Body of pancreas (tissue), 4 donors: Measurements from ENCODE around the gene ROBO1. TPM values are rescaled to one million over a fixed set of nuclear protein-coding genes. Genes with fewer than 3 reads are reported as not detected.

Experiments used
- ATAC-seq: fragments of 150-250 bp; one replicate; pipeline ENCODE4 v1.9.1; 2016
- DNase-seq, 4 donors: peaks; one replicate each; pipeline ENCODE4 v3.0.0-alpha.2; 2019
- H3K27ac ChIP-seq, 4 donors: fragments of 200-600 bp; sonication (generic); 1 replicate in 3 of 4; 2 replicates in 1 of 4; pipeline versions ENCODE4 v1.5.1 to v1.6.1; 2016 to 2019; ENCODE audit warnings: mild to moderate bottlenecking in 1 of 4, mixed read lengths in 1 of 4, moderate library complexity in 1 of 4
- H3K27me3 ChIP-seq, 2 donors: fragments of 200-600 bp; sonication (generic); one replicate each; pipeline ENCODE4 v1.6.0; 2016; ENCODE audit warnings: mild to moderate bottlenecking in 1 of 2
- H3K36me3 ChIP-seq, 2 donors: fragments of 200-600 bp; sonication (generic); replicated peaks in 1 of 2; 2 replicates each; pipeline ENCODE4 v1.5.1; 2016; ENCODE audit warnings: low read depth in 2 of 2; ENCODE audit not compliant: insufficient read depth in 1 of 2
- H3K4me1 ChIP-seq: fragments of 200-600 bp; sonication (generic); one replicate; pipeline ENCODE4 v1.6.0; 2016
- H3K4me3 ChIP-seq, 2 donors: fragments of 200-600 bp; sonication (generic); 1 replicate in 1 of 2; 2 replicates in 1 of 2; pipeline ENCODE4 v1.5.1; 2016 to 2019
- H3K9me3 ChIP-seq, 3 donors: fragments of 200-600 bp; sonication (generic); 1 replicate in 2 of 3; 2 replicates in 1 of 3; pipeline ENCODE4 v1.5.1; 2016
- POLR2A ChIP-seq, 3 donors: fragments of 450-650 bp; IDR thresholded peaks; one replicate each; pipeline ENCODE4 v1.6.1; 2016; ENCODE audit warnings: antibody characterized with exemption in 3 of 3, mild to moderate bottlenecking in 2 of 3
- WGBS, 2 donors: methylation state at CpG; one replicate each; pipeline ENCODE4 v1.1.5; 2017; 5-methylcytosine and 5-hydroxymethylcytosine counted together
- intact Hi-C: fragments of 100-400 bp; cut with DNase I; formaldehyde crosslinking; loops from one replicate; pipeline ENCODE4 v1.15.1; 2023
- total RNA-seq, 2 donors: library from RNA; depleted of rRNA; stranded (reverse); fragments of >200 nt; gene quantifications; one replicate each; pipeline ENCODE4 v1.1.0, GENCODE V29; 2016
- TF ChIP-seq, protein P1 (sequence below), 7 experiments: fragments of 450-650 bp in 4 of 7; fragments of 200-600 bp in 3 of 7; sonication (generic) in 3 of 7; IDR thresholded peaks; one replicate each; pipeline ENCODE4 v1.5.1; 2016 to 2019; ENCODE audit warnings: antibody characterized with exemption in 7 of 7

Gene ROBO1
- total RNA-seq, 2 donors from 2014 or later: 3.9 to 9.9 TPM

GRCh38 chr3:79369306-79369705 is 398.5 kb downstream of the ROBO1 start:
- TF ChIP-seq, protein P1, sequence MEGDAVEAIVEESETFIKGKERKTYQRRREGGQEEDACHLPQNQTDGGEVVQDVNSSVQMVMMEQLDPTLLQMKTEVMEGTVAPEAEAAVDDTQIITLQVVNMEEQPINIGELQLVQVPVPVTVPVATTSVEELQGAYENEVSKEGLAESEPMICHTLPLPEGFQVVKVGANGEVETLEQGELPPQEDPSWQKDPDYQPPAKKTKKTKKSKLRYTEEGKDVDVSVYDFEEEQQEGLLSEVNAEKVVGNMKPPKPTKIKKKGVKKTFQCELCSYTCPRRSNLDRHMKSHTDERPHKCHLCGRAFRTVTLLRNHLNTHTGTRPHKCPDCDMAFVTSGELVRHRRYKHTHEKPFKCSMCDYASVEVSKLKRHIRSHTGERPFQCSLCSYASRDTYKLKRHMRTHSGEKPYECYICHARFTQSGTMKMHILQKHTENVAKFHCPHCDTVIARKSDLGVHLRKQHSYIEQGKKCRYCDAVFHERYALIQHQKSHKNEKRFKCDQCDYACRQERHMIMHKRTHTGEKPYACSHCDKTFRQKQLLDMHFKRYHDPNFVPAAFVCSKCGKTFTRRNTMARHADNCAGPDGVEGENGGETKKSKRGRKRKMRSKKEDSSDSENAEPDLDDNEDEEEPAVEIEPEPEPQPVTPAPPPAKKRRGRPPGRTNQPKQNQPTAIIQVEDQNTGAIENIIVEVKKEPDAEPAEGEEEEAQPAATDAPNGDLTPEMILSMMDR (IDR thresholded peaks at IDR 0.05): no peak
- no peak for TF ChIP-seq POLR2A (IDR thresholded peaks at IDR 0.05)
- no peaks in the 10 kb centered on the region for H3K27me3 ChIP-seq
- no peak overlapping the region for H3K27ac ChIP-seq
- no peak overlapping the region for H3K4me3 ChIP-seq
- ATAC-seq (no peak), DNase-seq (no peak)
- intact Hi-C loops: loop anchor here (10.0 kb wide), 1 partner anchor 705 kb away; no protein-coding TSS in a partner anchor
- 17% methylated on average over 1 of the region's 1 CpG for WGBS, 2 donors
- no peaks in the 10 kb centered on the region for H3K4me1 ChIP-seq
- no peaks in the 10 kb centered on the region for H3K36me3 ChIP-seq
- no peaks in the 10 kb centered on the region for H3K9me3 ChIP-seq

GRCh38 chr3:79368403-79368802 is 399.4 kb downstream of the ROBO1 start:
- Histone ChIP-seq H3K36me3 (no peaks in the 10 kb centered on the region), H3K4me3 (no peak overlapping the region), H3K27me3 (no peaks in the 10 kb centered on the region), H3K27ac (no peak overlapping the region), H3K4me1 (no peaks in the 10 kb centered on the region), H3K9me3 (no peaks in the 10 kb centered on the region)
- 61 to 62% methylated on average over 3 of the region's 3 CpGs for WGBS, 2 donors
- TF ChIP-seq, protein P1 (IDR thresholded peaks at IDR 0.05): no peak
- TF ChIP-seq POLR2A (IDR thresholded peaks at IDR 0.05): no peak
- intact Hi-C loops: loop anchor here (10.0 kb wide), 1 partner anchor 704 kb away; no protein-coding TSS in a partner anchor
- ATAC-seq (no peak), DNase-seq (no peak)

DNA sequence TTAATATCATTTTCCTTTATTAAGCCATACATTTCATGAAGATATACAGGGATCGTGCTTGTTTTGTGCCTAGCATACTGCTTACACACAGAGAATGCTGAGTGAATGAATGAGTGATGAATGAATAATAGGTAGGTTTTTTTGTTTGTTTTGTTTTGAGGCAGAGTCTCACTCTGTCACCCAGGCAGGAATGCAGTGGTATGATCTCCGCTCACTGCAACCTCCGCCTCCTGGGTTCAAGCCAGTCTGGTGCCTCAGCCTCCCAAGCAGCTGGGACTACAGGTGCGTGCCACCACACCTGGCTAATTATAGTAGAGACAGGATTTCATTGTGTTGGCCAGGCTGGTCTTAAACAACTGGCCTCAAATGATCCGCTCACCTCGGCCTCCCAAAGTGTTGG is 400.0 kb downstream of the ROBO1 start:
- H3K9me3 ChIP-seq: no peaks in the 10 kb centered on the region
- DNase-seq (no peak), ATAC-seq (no peak)
- H3K27ac ChIP-seq: no peak overlapping the region
- 77 to 83% methylated on average over 6 of the region's 6 CpGs for WGBS, 2 donors
- no peak for TF ChIP-seq POLR2A (IDR thresholded peaks at IDR 0.05)
- TF ChIP-seq, protein P1 (IDR thresholded peaks at IDR 0.05): no peak
- H3K4me3 ChIP-seq: no peak overlapping the region
- H3K36me3 ChIP-seq: no peaks in the 10 kb centered on the region
- H3K27me3 ChIP-seq: peaks cover 0 to under 1% of the 10 kb centered on the region in 2 donors
- intact Hi-C loops: loop anchor here (10.0 kb wide), 1 partner anchor 703 kb away; no protein-coding TSS in a partner anchor
- H3K4me1 ChIP-seq: no peaks in the 10 kb centered on the region

DNA sequence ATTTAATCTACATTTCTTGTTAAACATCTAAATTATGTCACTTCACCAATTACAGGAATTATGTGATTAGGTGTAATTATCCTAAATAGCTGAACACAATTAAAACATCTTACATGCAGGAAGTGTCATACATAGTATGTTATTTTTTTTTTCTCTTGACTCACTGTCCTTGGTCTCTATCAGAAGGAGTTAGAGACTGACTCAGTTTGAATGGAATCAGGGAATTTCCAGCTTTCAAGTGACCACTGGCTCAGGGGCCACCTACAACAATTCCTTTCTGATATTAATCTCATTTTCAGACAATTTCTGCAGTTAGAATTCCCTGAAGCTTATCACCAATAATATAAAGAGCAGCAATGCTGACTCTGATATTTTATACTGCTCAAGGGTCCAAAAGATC is 400.7 kb downstream of the ROBO1 start:
- no peak overlapping the region for H3K4me3 ChIP-seq
- no peak for TF ChIP-seq POLR2A (IDR thresholded peaks at IDR 0.05)
- TF ChIP-seq, protein P1 (IDR thresholded peaks at IDR 0.05): no peak
- H3K27me3 ChIP-seq: peaks cover 0 to 5% of the 10 kb centered on the region in 2 donors
- no peaks in the 10 kb centered on the region for H3K9me3 ChIP-seq
- no peak overlapping the region for H3K27ac ChIP-seq
- ATAC-seq: no peak
- intact Hi-C loops: loop anchor here (10.0 kb wide), 1 partner anchor 702 kb away; no protein-coding TSS in a partner anchor
- H3K4me1 ChIP-seq: no peaks in the 10 kb centered on the region
- no peaks in the 10 kb centered on the region for H3K36me3 ChIP-seq
- DNase-seq: no peak

- Histone ChIP-seq H3K4me3 (no peak overlapping the region), H3K36me3 (no peaks in the 10 kb centered on the region), H3K4me1 (no peaks in the 10 kb centered on the region), H3K9me3 (no peaks in the 10 kb centered on the region), H3K27me3 (peaks cover 0 to 8% of the 10 kb centered on the region in 2 donors), H3K27ac (no peak overlapping the region)
- DNase-seq (no peak), ATAC-seq (no peak)
- TF ChIP-seq, protein P1 (IDR thresholded peaks at IDR 0.05): no peak
- TF ChIP-seq POLR2A (IDR thresholded peaks at IDR 0.05): no peak
- WGBS, 2 donors: 24 to 26% methylated on average over 8 of the region's 8 CpGs
- intact Hi-C loops: loop anchor here (10.0 kb wide), 1 partner anchor 702 kb away; no protein-coding TSS in a partner anchor
Measured at GRCh38 chr3:79366414-79366813, 401.4 kb downstream of the ROBO1 start.
